DLD1 (cell line): ENCODE measurements around the gene NASP.
"Not testable (repeated sequence)": the region's sequence is repeated elsewhere in the genome, so short reads cannot be mapped to it uniquely, and the experiment has no call there.

Source experiments
- in situ Hi-C: cut with HindIII; loops from 2 replicates; pipeline ENCODE4 v1.10.0; 2017; ENCODE audit warnings: low sequenced_read_pairs

NASP gene

GRCh38 chr1:45569571-45569961 is 14.3 kb upstream of the NASP start:
- in situ Hi-C loops, result no loop called here

- in situ Hi-C loops, result no loop called here
Observed at GRCh38 chr1:45569962-45570581, 13.8 kb upstream of the NASP start.

- in situ Hi-C loops, result no loop called here
Observed at GRCh38 chr1:45570631-45571030, 13.2 kb upstream of the NASP start.

GRCh38 chr1:45573231-45573804 is 10.5 kb upstream of the NASP start:
- in situ Hi-C loops, result no loop called here

GRCh38 chr1:45574105-45574626 is 9.7 kb upstream of the NASP start:
- in situ Hi-C loops, result no loop called here

GRCh38 chr1:45583264-45583665 is 576 bp upstream of the NASP start:
- in situ Hi-C loops, result no loop called here

GRCh38 chr1:45584351-45585109 is 689 bp downstream of the NASP start:
- in situ Hi-C loops, result no loop called here

GRCh38 chr1:45585110-45585426 is 1.2 kb downstream of the NASP start:
- in situ Hi-C loops, result no loop called here

GRCh38 chr1:45585496-45586075 is 1.7 kb downstream of the NASP start:
- in situ Hi-C loops, result no loop called here

- in situ Hi-C loops, result no loop called here
Observed at GRCh38 chr1:45586769-45587168, 2.9 kb downstream of the NASP start.

- in situ Hi-C loops, result no loop called here
Observed at GRCh38 chr1:45589861-45590260, 6.0 kb downstream of the NASP start.

- in situ Hi-C loops, result no loop called here
Observed at GRCh38 chr1:45594412-45594811, 10.6 kb downstream of the NASP start.

GRCh38 chr1:45596765-45597164 is 12.9 kb downstream of the NASP start:
- in situ Hi-C loops, result not testable (repeated sequence)

GRCh38 chr1:45604239-45604638 is 20.4 kb downstream of the NASP start:
- in situ Hi-C loops, result no loop called here

- in situ Hi-C loops, result no loop called here
Observed at GRCh38 chr1:45607404-45608074, 23.7 kb downstream of the NASP start.

- in situ Hi-C loops, result no loop called here
Observed at GRCh38 chr1:45608175-45609156, 24.6 kb downstream of the NASP start.

GRCh38 chr1:45610589-45611226 is 26.9 kb downstream of the NASP start:
- in situ Hi-C loops, result no loop called here

GRCh38 chr1:45612941-45613579 is 29.2 kb downstream of the NASP start:
- in situ Hi-C loops, result no loop called here

- in situ Hi-C loops, result no loop called here
Observed at GRCh38 chr1:45615885-45616284, 32.0 kb downstream of the NASP start.
